Esophagus squamous epithelium (tissue), 5 donors: Measurements from ENCODE around the gene ICA1. TPM values are rescaled to one million over a fixed set of nuclear protein-coding genes. Genes with fewer than 3 reads are reported as not detected.
"Not testable (repeated sequence)": the region's sequence is repeated elsewhere in the genome, so short reads cannot be mapped to it uniquely, and the experiment has no call there.

Experiments used
- DNase-seq: peaks from one replicate; lab custom pipeline; 2025; lab: John Stamatoyannopoulos, UW
- H3K27ac ChIP-seq, 4 donors: fragments of 200-600 bp; sonication (generic); one replicate each; pipeline ENCODE4 v1.5.1; 2016 to 2019; ENCODE audit warnings: mild to moderate bottlenecking in 1 of 4
- H3K27me3 ChIP-seq, 4 donors: fragments of 200-600 bp; sonication (generic); 1 replicate in 3 of 4; 2 replicates in 1 of 4; pipeline versions ENCODE4 v1.5.1 to v1.6.0; 2017 to 2021; ENCODE audit warnings: antibody characterized with exemption in 1 of 4
- H3K36me3 ChIP-seq, 3 donors: fragments of 200-600 bp; sonication (generic); one replicate each; pipeline ENCODE4 v1.5.1; 2016 to 2019
- H3K4me1 ChIP-seq, 3 donors: fragments of 200-600 bp; sonication (generic); one replicate each; pipeline ENCODE4 v1.5.1; 2017 to 2019
- H3K4me3 ChIP-seq, 4 donors: fragments of 200-600 bp; sonication (generic); 1 replicate in 3 of 4; 2 replicates in 1 of 4; pipeline ENCODE4 v1.5.1; 2016 to 2019; ENCODE audit warnings: mild to moderate bottlenecking in 2 of 4, moderate library complexity in 1 of 4
- H3K9me3 ChIP-seq, 3 donors: fragments of 200-600 bp; sonication (generic); one replicate each; pipeline ENCODE4 v1.5.1; 2016 to 2019
- POLR2A ChIP-seq, 4 donors: fragments of 450-650 bp; IDR thresholded peaks; one replicate each; pipeline ENCODE4 v1.6.1; 2017; ENCODE audit warnings: antibody characterized with exemption in 4 of 4, mild to moderate bottlenecking in 4 of 4, moderate library complexity in 3 of 4
- WGBS, 2 donors: methylation state at CpG; one replicate each; pipeline ENCODE4 v1.1.5; 2018; 5-methylcytosine and 5-hydroxymethylcytosine counted together
- intact Hi-C: fragments of 100-400 bp; cut with DNase I; formaldehyde crosslinking; loops from one replicate; pipeline ENCODE4 v1.15.0; 2022
- small RNA-seq, 4 donors: library from RNA; depleted of rRNA; stranded (forward); fragments of <200 nt; gene quantifications; one replicate each; pipeline ENCODE3, GENCODE V24; 2016
- total RNA-seq, 4 donors: library from RNA; depleted of rRNA; stranded (reverse); fragments of >200 nt; gene quantifications; one replicate each; pipeline ENCODE4 v1.1.0, GENCODE V29; 2016
- TF ChIP-seq, protein P1 (sequence below), 6 experiments: fragments of 450-650 bp in 4 of 6; fragments of 200-600 bp in 2 of 6; sonication (generic) in 2 of 6; IDR thresholded peaks; one replicate each; pipeline ENCODE4 v1.5.1; 2016 to 2019; ENCODE audit warnings: antibody characterized with exemption in 6 of 6, mild to moderate bottlenecking in 4 of 6, moderate library complexity in 4 of 6
- donor health status: DM: yes; HTN: yes; CAD: no.

Gene ICA1
- total RNA-seq, 4 donors from 2014 or later, result 5.6 to 12.6 (median 9.6) TPM

DNA sequence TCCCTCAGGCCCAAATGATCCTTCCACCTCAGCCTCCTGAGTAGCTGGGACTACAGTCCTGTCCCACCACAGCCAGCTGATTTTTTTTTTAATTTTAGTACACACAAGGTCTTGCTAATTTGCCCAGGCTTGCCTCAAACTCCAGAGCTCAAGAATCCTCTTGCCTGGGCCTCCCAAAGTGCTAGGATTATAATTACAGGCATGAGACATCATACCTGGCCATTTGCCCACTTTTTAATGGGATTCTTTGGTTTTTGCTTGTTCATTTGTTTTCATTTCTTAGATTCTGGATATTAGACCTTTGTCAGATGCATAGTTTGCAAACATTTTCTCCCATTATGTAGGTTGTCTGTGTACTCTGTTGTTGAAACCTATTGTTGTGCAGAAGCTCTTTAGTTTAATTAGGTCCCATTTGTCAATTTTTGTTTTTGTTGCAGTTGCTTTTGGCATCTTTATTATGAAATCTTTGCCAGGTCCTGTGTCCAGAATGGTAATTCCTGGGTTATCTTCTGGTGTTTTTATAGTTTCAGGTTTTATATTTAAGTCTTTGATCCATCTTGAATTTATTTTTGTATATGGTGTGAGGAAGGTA is 198.2 kb downstream of the ICA1 start:
- H3K9me3 ChIP-seq, result no peaks in the 10 kb centered on the region
- DNase-seq, result no peak
- no peak overlapping the region for H3K4me3 ChIP-seq
- H3K4me1 ChIP-seq, result no peaks in the 10 kb centered on the region
- TF ChIP-seq POLR2A (IDR thresholded peaks at IDR 0.05), result no peak
- TF ChIP-seq, protein P1, sequence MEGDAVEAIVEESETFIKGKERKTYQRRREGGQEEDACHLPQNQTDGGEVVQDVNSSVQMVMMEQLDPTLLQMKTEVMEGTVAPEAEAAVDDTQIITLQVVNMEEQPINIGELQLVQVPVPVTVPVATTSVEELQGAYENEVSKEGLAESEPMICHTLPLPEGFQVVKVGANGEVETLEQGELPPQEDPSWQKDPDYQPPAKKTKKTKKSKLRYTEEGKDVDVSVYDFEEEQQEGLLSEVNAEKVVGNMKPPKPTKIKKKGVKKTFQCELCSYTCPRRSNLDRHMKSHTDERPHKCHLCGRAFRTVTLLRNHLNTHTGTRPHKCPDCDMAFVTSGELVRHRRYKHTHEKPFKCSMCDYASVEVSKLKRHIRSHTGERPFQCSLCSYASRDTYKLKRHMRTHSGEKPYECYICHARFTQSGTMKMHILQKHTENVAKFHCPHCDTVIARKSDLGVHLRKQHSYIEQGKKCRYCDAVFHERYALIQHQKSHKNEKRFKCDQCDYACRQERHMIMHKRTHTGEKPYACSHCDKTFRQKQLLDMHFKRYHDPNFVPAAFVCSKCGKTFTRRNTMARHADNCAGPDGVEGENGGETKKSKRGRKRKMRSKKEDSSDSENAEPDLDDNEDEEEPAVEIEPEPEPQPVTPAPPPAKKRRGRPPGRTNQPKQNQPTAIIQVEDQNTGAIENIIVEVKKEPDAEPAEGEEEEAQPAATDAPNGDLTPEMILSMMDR (IDR thresholded peaks at IDR 0.05), result no peak
- peaks cover 0 to 17% (median 0%) of the 10 kb centered on the region in 3 donors for H3K36me3 ChIP-seq
- H3K27ac ChIP-seq, result no peak overlapping the region
- intact Hi-C loops, result no loop called here
- H3K27me3 ChIP-seq, result no peaks in the 10 kb centered on the region

DNA sequence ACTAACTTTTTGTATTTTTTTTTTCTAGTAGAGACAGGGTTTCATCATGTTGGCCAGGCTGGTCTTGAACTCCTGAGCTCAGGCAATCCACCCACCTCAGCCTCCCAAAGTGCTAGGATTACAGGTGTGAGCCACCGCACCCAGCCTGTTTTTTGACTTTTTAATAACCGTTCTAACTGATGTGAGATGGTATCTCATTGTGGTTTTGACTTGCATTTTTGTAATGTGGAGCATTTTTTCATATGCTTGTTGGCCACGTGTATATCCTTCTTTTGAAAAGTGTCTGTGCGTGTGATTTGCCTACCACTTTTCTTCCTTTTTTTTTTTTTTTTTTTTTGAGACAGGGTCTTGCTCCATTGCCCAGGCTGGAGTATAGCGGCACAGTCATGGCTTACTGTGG is 198.7 kb downstream of the ICA1 start:
- H3K4me3 ChIP-seq, H3K27me3 ChIP-seq, DNase-seq, H3K9me3 ChIP-seq, H3K27ac ChIP-seq, intact Hi-C loops, H3K4me1 ChIP-seq: not testable (repeated sequence)
- H3K36me3 ChIP-seq, result peaks cover 0 to 17% (median 0%) of the 10 kb centered on the region in 3 donors
- 84 to 89% methylated on average over 5 of the region's 5 CpGs for WGBS, 2 donors

Small RNA genes within 50 kb of the gene (small RNA-seq; reads per million reads assigned to genes)
- gene AC007009.1, result 0 reads per million in 4 donors

Other genes starting within 250 kb of the ICA1 start
- not detected for gene NXPH1, start 171.4 kb upstream of the ICA1 start, total RNA-seq